Ramos (cell line): ENCODE measurements around the gene MISP3.

Source experiments
- in situ Hi-C: fragments of 300-500 bp; cut with MboI; formaldehyde crosslinking; loops from one replicate; pipeline ENCODE4 v1.14.3; 2022; ENCODE audit warnings: low sequenced_read_pairs; ENCODE audit not compliant: unreplicated experiment

Gene MISP3

DNA sequence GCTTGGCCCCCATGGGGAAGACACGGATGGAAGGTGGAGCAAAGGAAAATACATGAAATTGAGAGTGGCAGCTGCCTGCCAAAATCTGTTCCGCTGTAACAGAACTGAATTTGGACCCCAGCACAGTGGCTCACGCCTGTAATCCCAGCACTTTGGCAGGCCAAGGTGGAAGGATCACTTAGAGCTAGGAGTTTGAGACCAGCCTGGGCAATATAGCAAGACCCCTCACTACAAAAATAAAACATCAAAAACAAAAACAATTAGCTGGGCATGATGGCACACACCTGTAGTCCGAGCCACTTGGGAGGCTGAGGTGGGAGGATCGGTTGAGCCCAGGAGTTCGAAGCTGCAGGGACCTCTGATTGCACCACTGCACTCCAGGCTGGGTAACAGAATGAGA, 20.1 kb upstream of the MISP3 start:
- in situ Hi-C loops, result loop anchor here (25.0 kb wide), 1 partner anchor 440 kb away; no protein-coding TSS in a partner anchor

DNA sequence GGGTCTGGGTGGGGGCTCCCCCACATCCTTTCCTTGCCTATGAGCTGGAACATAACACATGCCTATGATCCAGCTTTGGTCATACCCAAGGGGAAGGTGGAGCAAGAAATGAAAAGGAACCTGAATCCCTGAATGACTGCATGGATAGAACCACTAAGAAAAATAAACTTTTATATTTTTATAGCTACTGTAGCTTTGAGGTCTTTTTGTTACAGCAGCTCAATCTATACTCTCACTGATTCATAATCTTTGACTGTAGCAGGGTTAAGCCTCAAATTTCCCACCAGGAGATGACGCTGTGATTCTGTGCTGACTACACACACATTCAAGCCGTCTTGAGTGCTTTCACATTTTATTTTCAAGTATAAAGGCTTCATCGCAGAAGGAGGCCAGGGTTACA, 19.6 kb upstream of the MISP3 start:
- in situ Hi-C loops, result loop anchor here (25.0 kb wide), 1 partner anchor 441 kb away; no protein-coding TSS in a partner anchor

DNA sequence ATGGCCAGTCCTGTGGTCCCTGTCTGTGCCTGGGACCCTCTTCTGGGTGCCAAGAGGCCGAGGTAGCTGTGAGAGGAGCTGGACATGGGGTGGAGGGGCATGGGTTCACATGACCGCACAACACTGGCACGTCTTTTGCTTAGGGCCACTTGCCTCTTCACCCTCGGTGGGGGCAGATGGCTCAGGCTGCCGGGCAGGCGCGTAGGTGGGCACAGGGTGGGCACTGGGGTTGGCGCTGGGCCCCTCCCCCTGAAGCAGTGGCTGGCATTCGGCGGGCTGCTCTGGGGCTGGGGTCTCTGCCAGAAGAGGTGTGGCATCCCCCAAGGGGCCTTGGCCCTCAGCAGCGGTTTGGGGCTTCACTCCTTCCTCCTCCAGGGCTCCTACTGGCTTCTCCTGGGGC, 19.1 kb upstream of the MISP3 start:
- in situ Hi-C loops, result loop anchor here (25.0 kb wide), 1 partner anchor 441 kb away; no protein-coding TSS in a partner anchor

DNA sequence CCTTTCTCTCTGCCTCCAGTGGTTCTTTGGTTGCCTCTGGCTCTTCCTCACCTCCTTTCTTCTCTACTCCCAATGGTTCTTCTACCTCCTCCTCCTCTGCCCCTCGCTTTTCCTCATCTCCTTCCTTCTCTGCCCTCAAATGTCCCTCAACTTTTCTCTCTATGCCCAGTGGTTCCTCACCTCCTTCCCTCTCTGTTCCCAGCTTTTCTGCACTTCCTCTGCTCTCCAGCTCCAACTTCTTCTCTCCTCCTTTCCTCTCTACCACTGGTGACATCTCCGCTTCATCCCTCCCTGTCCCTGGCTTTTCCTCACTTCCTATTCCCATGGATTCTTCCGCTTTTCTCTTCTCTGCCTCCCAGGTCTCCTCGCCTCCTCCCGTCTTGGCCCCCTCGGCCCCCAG, 18.5 kb upstream of the MISP3 start:
- in situ Hi-C loops, result loop anchor here (25.0 kb wide), 1 partner anchor 442 kb away; no protein-coding TSS in a partner anchor

DNA sequence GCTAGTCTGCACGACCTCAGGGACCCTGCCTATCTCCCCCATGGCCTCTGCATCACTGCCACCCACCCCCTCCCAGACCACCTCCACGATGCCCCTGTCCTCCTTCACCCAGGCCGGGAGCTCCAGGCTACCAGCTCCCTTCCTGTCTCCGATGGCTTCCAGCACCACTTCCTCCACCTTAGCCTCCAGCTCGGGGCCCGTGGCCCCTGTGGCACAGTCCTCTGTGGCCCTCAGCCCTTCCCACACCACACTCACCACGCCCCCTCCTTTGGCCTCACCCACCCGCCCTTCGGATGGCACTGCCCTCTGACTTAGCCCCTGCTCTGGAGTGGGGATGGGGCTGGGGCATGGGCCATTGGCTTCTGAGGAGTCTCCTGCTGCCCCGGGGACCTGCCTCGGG, 17.9 kb upstream of the MISP3 start:
- in situ Hi-C loops, result loop anchor here (25.0 kb wide), 1 partner anchor 442 kb away; no protein-coding TSS in a partner anchor

DNA sequence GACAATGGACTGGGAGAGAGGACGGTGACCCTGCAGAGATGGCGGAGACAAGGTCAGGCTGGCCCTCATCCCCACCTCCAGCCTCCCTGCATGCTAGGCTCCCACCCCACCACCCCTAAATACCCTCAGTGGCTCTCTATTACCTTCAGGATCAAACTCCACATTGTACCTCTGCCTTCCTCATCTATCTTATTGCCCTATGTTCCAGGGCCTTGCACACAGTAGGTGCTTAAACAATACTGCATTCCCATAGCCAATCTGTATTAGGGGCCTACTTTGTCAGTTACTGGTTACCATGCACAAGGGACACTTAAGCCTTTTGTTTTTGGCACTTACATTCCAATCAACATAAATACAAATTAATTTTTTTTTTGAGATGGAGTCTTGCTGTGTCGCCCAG, 17.2 kb upstream of the MISP3 start:
- in situ Hi-C loops, result loop anchor here (25.0 kb wide), 1 partner anchor 443 kb away; no protein-coding TSS in a partner anchor

DNA sequence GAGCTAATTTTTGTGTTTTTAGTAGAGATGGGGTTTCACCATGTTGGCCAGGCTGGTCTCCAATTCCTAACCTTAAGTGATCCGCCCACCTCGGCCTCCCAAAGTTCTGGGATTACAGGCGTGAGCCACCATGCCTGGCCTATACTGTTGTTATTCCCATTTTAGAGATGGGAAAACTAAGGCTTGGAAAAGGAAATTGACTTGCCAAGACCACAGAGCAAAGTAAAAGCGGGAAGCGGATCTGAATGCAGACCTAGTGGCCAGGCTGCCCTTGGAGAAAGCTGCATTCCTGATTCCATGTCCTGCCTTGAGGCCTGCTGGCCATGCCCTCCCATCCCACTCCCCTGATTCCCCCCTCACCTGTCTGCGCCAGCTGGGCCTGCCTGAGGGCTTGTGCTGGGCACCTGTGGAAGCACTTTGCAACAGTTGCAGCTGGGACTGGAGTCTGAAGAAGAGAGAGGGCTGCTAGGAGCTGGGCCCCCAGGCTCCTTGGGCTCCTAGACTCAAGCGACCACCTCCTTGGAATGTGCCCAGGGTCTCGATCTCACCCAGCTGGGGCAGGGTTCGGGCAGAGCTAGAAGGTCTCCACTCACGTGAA, 16.4 kb upstream of the MISP3 start:
- in situ Hi-C loops, result loop anchor here (25.0 kb wide), 1 partner anchor 444 kb away; no protein-coding TSS in a partner anchor

DNA sequence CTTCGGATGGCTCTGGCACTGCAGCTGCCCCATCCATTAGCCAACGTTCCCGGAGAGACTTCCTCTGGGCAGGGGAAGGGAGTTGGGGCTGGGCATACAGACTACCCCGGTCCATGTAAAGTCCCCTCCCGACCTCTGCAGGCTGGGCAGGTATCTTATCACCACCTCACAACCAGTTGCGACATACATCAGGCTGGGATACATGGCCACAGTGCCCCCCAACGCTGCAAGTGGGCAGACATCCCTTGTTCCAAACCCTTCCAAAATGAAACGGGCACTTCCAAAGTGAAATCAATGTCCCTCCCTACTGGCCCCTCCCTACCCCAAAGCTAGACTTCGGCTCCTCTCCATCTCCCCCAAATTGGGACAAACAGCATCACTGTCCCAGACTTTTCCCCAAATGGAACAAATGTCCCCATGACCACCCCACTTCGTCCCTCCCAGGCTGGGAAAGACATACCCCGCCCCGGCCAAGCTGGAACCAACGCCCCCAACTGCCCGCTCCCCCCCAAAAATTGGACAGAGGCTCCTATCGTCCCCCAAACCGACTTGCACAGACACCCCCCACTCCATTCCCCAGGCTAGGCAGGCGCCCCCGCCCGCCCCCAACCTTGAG, 15.7 kb upstream of the MISP3 start:
- in situ Hi-C loops, result loop anchor here (25.0 kb wide), 1 partner anchor 445 kb away; no protein-coding TSS in a partner anchor

DNA sequence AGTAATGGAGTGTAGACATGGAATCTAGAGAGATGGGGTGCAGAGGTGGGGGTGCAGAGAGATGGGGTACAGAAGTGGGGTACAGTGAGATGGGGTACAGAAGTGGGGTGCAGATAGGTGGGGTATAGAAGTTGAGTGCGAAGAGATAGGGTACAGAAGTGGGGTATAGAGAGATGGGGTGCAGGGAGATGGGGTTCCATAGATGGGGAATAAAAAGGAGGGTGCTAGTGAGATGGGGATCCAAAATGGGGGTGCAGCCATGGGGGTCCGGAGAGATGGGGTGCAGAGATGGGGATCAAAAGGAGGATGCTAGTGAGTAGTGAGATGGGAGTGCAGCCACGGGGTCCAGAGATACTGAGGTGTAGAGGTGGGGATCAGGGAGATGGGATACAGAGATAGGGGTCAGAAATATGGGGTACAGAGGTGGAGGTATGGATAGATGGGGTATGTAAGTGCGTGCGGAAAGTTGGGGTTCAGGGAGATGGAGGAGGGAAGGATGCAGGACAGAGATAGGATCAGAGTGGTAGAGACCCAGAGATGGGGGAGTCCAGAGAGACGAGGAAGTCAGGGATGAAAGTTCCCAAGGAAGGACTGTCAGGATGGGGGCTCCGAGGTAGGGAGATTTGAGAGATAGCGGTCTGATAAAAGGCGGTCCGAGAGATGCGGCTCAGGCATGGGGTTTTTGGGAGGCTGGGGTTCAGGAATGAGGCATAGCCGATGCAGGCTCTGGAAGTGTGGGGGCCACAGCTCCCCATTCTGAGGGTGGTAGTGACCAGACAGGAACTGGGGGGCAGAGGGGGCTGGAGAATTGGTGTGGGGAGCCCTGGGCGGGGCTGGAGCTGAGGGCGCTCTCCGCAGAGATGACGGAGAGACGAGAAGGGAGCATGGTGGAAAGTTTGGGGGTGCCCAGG, 14.1 kb upstream of the MISP3 start:
- in situ Hi-C loops, result loop anchor here (25.0 kb wide), 1 partner anchor 446 kb away; no protein-coding TSS in a partner anchor

DNA sequence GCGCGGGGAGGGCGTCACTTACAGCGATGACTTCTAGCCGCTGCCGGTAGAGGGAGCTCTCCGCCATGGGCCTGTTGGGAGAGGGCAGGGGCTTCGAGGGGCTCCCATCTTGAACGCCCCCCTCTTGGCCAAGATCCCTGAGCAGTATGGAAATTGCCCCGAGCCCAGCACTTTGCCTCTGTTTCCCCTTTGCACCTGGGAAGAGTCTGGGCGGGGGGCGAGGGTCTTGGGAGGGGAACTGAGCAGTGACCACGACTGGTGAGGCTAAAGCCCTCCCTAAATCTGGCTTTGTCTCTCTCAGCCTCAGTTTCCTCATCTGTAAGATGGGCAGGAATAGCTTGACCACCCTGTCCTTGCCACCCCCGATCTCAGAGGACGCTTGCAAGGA, 13.5 kb upstream of the MISP3 start:
- in situ Hi-C loops, result loop anchor here (25.0 kb wide), 1 partner anchor 447 kb away; no protein-coding TSS in a partner anchor

DNA sequence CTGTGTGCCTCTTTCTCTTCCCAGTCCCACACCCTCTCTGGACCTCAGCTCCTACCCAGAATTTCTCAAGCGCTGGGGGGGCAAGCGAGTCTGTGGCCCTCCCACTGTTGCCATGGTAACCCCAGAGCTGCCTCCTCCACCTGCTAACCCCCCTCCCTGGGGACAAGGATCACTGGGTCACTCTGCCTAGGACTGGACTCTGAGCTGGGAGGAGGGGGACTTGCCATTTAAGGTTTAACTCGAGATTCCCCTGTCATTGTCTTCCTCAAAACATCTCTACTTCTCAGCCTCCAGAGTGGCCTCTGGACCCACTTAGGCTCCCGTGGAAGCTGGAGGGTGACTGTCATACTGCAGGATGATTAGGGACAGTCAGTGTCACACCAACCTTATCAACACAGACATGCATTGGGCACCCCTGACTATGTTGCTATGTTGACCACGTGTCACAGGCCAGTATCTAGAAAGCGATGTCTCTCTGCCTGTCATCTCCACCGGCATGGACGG, 12.9 kb upstream of the MISP3 start:
- in situ Hi-C loops, result loop anchor here (25.0 kb wide), 1 partner anchor 447 kb away; no protein-coding TSS in a partner anchor

DNA sequence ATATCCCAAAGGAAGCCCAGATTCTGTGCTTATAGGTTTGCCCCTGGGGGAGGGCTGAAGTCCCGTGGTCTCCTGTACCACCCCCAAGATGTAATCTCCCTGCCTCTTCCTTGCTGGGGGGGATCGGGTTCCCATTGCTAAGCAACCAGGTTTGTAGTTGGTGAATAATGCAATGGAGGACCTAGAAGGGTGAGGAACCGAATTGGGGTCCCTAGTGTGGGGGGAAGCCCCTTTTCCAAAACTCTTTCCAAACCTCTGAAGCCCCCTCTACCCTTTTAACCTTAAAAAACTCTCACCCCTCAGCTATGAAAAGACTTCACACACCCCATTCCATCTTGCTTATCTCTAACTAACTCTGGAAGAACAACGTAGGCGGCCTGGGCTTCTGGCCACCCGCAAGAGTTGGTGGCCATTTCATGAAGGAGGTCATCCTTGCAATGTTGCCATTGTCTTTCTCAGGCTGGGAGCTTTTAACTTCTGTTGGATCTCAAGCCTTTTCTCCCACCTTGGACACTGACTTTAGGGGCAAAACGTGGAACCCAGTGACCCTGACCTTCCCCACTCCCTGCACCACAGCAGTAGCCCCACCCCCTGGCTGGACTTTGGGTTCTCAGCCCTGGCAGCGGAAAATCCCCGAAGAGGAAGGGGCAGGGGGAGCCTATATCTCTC, 11.4 kb upstream of the MISP3 start:
- in situ Hi-C loops, result loop anchor here (25.0 kb wide), 1 partner anchor 449 kb away; no protein-coding TSS in a partner anchor

DNA sequence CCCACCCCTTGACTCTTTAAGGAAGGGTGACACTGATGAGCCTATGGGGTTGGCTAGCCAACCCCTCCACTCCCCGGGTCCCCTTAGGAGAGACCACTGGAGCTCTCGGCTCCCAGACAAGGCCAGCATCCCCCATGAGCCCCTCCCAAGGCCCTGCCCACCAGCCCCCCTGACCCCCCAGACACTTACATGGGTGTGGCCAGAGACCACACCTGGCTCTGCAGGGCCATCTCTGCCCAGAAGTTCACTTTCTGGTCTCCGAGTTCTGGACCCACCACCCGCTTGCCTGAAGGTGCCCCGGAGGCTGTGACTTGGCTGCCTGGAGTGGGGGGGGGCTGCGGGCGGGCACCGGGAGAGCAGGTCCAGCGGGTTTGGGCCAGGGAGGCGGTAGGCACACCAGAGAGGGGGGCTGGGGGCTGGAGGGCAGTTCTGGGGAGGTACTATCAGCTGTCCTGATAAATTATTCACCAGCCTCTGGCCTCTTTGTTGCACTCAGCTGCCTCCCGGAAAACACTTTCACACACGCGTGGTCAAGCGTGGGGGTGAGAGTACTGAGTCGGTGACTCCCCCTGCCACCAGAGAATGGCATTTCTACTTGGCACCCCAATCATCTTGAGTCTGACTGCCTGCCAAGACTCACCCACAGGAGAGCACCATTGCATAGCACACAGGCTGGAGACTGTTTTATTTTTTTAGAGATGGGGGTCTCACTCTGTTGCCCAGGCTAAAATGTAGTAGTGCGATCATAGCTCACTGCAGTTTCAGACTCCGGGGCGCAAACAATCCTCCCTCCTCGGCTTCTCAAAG, 10.6 kb upstream of the MISP3 start, which contains the start of gene PALM3:
TSS of gene PALM3 (minus strand) at position 326 of the 807 bp plus-strand sequence. CDS start at position 230, 96 bp downstream.
- in situ Hi-C loops, result loop anchor here (25.0 kb wide), 1 partner anchor 450 kb away; no protein-coding TSS in a partner anchor

DNA sequence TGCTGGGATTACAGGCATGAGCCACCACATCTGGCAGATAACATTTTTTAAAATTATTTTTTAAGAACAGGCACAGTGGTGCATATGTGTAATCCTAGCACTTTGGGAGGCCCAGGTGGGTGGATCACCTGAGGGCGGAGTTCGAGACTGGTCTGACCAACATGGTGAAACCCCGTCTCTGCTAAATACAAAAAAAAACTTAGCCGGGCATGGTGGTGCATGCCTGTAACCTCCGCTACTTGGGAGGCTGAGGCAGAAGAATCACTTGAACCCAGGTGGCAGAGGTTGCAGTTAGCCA, 10.1 kb upstream of the MISP3 start:
- in situ Hi-C loops, result loop anchor here (25.0 kb wide), 1 partner anchor 450 kb away; no protein-coding TSS in a partner anchor

DNA sequence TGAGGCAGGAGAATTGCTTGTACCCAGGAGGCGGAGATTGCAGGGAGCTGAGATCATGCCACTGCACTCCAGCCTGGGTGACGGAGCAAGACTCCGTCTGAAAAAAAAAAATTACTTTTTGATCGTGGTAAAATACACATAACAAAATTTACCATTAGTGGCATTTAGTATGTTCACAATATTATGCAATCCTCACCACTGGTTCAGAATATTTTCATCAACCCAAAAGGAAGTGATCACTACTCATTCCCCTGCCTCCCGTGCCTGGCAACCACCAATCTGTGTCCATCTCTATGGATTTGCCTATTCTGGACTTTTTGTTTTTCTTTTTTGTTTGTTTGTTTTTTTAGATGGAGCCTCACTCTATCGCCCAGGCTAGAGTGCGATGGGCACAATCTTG, 9.5 kb upstream of the MISP3 start:
- in situ Hi-C loops, result loop anchor here (25.0 kb wide), 1 partner anchor 451 kb away; no protein-coding TSS in a partner anchor

DNA sequence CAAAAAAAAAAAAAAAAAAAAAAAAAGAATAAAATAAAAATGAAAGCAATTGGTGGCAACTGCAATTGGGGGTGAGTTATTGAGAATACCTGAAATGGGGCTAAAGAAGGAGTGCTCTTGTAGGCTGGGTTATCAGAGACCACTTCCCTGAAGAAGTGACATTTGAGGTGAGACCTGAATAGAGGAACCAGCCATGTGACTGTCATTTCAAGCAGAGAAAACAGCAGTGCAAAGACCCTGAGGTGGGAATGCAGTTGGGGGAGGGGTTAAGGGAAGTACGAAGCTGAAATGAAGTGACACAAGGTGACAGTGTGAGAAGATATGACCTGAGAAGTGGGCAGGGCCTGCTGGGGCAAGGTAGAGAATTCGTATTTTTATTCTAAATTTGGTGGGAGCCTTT, 6.5 kb upstream of the MISP3 start:
- in situ Hi-C loops, result loop anchor here (25.0 kb wide), 1 partner anchor 454 kb away; no protein-coding TSS in a partner anchor

DNA sequence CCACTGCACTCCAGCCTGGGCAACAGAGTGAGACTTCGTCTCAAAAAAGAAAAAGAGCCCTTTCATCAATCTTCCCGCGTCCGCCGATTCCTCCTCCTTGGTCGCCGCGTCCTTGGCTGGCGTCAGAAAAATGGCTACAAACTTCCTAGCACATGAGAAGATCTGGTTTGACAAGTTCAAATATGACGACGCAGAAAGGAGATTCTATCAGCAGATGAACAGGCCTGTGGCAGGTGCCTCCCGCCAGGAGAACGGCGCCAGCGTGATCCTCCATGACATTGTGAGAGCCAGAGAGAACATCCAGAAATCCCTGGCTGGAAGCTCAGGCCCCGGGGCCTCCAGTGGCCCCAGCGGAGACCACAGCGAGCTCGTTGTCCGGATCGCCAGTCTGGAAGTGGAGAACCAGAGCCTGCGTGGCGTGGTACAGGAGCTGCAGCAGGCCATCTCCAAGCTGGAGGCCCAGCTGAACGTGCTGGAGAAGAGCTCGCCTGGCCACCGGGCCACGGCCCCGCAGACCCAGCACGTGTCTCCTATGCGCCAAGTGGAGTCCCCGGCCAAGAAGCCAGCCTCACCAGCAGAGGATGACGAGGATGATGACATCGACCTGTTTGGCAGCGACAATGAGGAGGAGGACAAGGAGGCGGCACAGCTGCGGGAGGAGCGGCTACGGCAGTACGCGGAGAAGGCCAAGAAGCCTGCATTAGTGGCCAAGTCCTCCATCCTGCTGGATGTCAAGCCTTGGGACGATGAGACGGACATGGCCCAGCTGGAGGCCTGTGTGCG, 2.1 kb upstream of the MISP3 start:
- in situ Hi-C loops, result loop anchor here (5.0 to 25.0 kb wide), 3 partner anchors 188 to 796 kb away; no protein-coding TSS in a partner anchor
